Measurements from ENCODE around the gene BCAS3.

Gene BCAS3

GRCh38 chr17:61167075-61167474 lies 489.4 kb downstream of the BCAS3 start:
- TF ChIP-seq, protein P1, sequence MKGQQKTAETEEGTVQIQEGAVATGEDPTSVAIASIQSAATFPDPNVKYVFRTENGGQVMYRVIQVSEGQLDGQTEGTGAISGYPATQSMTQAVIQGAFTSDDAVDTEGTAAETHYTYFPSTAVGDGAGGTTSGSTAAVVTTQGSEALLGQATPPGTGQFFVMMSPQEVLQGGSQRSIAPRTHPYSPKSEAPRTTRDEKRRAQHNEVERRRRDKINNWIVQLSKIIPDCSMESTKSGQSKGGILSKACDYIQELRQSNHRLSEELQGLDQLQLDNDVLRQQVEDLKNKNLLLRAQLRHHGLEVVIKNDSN (IDR thresholded peaks at IDR 0.05), result no peak
- no peak for TF ChIP-seq TEAD4 (IDR thresholded peaks at IDR 0.05)
- TF ChIP-seq RAD21 (IDR thresholded peaks at IDR 0.05; ENCODE audit: low read depth), result no peak
- no peak for TF ChIP-seq MAX (IDR thresholded peaks at IDR 0.05)
- TF ChIP-seq EP300 (IDR thresholded peaks at IDR 0.05; ENCODE audit: borderline replicate concordance), result no peak
- no peak for TF ChIP-seq NFIC (IDR thresholded peaks at IDR 0.05)
- TF ChIP-seq CEBPB (IDR thresholded peaks at IDR 0.05), result no peak
- TF ChIP-seq FOXM1 (IDR thresholded peaks at IDR 0.05; ENCODE audit: borderline replicate concordance, low read depth), result no peak
- no peak for TF ChIP-seq YY1 (IDR thresholded peaks at IDR 0.05; ENCODE audit: low read depth)
- no peak for TF ChIP-seq ZBTB7A (IDR thresholded peaks at IDR 0.05; ENCODE audit: low read depth)

DNA sequence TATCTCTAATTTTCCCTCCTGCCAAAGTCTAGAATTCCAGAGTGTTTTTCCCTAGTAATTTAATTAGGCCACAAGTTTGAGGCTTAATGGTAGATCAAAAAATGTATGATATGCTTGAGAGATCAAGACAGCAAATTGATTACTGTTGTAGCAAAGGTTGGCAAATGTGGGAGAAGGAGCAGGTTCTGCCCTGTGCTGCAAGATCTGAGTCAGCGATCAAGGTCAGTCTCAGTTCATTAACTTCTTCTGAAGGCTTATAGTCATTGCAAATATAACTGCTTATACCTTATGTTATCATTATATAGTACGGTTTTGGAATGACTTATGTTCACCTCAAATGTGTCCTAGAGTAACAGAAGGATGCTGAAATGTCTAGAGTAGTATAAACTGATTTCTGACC lies 490.9 kb downstream of the BCAS3 start:
- TF ChIP-seq RAD21 (IDR thresholded peaks at IDR 0.05; ENCODE audit: low read depth) (no peak), REST (IDR thresholded peaks at IDR 0.05; ENCODE audit: low read depth) (no peak), TCF12 (IDR thresholded peaks at IDR 0.05; ENCODE audit: low read depth) (no peak)

GRCh38 chr17:61174310-61174709 lies 496.7 kb downstream of the BCAS3 start:
- TF ChIP-seq RAD21 (IDR thresholded peaks at IDR 0.05; ENCODE audit: low read depth) (no peak), TAF1 (IDR thresholded peaks at IDR 0.05; ENCODE audit: low read depth) (no peak), YY1 (IDR thresholded peaks at IDR 0.05; ENCODE audit: low read depth) (no peak), REST (IDR thresholded peaks at IDR 0.05; ENCODE audit: low read depth) (no peak), EGR1 (IDR thresholded peaks at IDR 0.05) (no peak), MAX (IDR thresholded peaks at IDR 0.05) (no peak), TEAD4 (IDR thresholded peaks at IDR 0.05) (no peak), CEBPB (IDR thresholded peaks at IDR 0.05) (no peak), FOXM1 (IDR thresholded peaks at IDR 0.05; ENCODE audit: borderline replicate concordance, low read depth) (no peak), TCF12 (IDR thresholded peaks at IDR 0.05; ENCODE audit: low read depth) (no peak), CREB1 (IDR thresholded peaks at IDR 0.05; ENCODE audit: low read depth) (no peak), EP300 (IDR thresholded peaks at IDR 0.05; ENCODE audit: borderline replicate concordance) (no peak), NFIC (IDR thresholded peaks at IDR 0.05) (no peak), ZBTB7A (IDR thresholded peaks at IDR 0.05; ENCODE audit: low read depth) (no peak)
- TF ChIP-seq, protein P1 (IDR thresholded peaks at IDR 0.05), result no peak

DNA sequence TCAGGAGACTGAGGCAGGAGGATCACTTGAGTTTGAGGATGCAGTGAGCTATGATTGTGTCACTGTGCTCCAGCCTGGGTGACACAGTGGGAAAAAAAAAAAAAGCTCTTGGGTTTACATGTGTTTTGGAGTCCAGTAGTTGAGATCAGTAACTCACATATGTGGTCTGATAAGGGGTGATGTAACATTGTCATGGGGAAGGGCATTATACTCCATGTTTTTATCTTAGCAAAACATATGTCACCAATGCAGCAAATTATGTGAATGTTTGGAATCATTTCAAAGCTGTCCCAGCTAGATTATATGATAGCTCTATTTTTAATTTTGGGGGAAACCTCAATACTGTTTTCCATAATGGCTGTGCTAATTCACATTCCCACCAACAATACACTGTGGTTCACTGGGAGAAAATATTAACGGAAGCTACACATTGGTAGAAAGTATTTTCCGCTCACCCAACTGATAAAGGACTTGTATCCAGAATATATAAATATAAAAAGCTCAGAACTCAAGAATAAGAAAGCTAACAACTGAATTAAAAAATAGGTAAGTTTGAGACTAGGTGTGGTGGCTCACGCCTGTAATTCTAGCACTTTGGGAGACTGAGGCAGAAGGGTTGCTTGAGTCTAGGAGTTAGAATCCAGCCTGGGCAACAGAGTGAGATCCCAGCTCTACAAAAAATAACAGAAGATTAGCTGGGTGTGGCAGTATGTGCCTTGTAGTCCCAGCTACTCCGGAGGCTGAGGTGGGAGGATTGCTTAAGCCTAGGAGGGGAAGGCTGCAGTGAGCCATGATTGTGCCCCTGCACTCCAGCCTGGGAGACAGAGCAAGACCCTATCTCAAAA lies 497.9 kb downstream of the BCAS3 start:
- TF ChIP-seq, protein P1 (IDR thresholded peaks at IDR 0.05), result no peak
- TF ChIP-seq FOXM1 (IDR thresholded peaks at IDR 0.05; ENCODE audit: borderline replicate concordance, low read depth) (no peak), RAD21 (IDR thresholded peaks at IDR 0.05; ENCODE audit: low read depth) (no peak), ZBTB7A (IDR thresholded peaks at IDR 0.05; ENCODE audit: low read depth) (no peak), TAF1 (IDR thresholded peaks at IDR 0.05; ENCODE audit: low read depth) (no peak), TEAD4 (IDR thresholded peaks at IDR 0.05) (no peak), YY1 (IDR thresholded peaks at IDR 0.05; ENCODE audit: low read depth) (no peak), EP300 (IDR thresholded peaks at IDR 0.05; ENCODE audit: borderline replicate concordance) (no peak), NFIC (IDR thresholded peaks at IDR 0.05) (no peak), TCF12 (IDR thresholded peaks at IDR 0.05; ENCODE audit: low read depth) (no peak), EGR1 (IDR thresholded peaks at IDR 0.05) (no peak), CREB1 (IDR thresholded peaks at IDR 0.05; ENCODE audit: low read depth) (no peak)

GRCh38 chr17:61177351-61177750 lies 499.7 kb downstream of the BCAS3 start:
- no peak for TF ChIP-seq CREB1 (IDR thresholded peaks at IDR 0.05; ENCODE audit: low read depth)
- no peak for TF ChIP-seq TCF12 (IDR thresholded peaks at IDR 0.05; ENCODE audit: low read depth)
- TF ChIP-seq MAX (IDR thresholded peaks at IDR 0.05), result no peak
- no peak for TF ChIP-seq YY1 (IDR thresholded peaks at IDR 0.05; ENCODE audit: low read depth)
- no peak for TF ChIP-seq TEAD4 (IDR thresholded peaks at IDR 0.05)

All from Ishikawa (cell line).